Hepatocyte (in vitro differentiated cells): Measurements from ENCODE around the gene CUX1. TPM values are rescaled to one million over a fixed set of nuclear protein-coding genes. Genes with fewer than 3 reads are reported as not detected.
"Not testable (repeated sequence)": the region's sequence is repeated elsewhere in the genome, so short reads cannot be mapped to it uniquely, and the experiment has no call there.

Experiments
- DNase-seq: peaks from one replicate; pipeline ENCODE4 v3.0.0-alpha.2; 2016; ENCODE audit warnings: low spot score
- H2AFZ ChIP-seq: fragments of 200-600 bp; sonication (generic); 2 replicates; pipeline ENCODE4 v1.6.0; 2016; ENCODE audit warnings: antibody characterized with exemption, mild to moderate bottlenecking
- H3K27ac ChIP-seq: fragments of 200-600 bp; sonication (generic); 2 replicates; pipeline ENCODE4 v1.5.1; 2016; ENCODE audit warnings: mild to moderate bottlenecking
- H3K27me3 ChIP-seq: fragments of 200-600 bp; sonication (generic); 2 replicates; pipeline ENCODE4 v1.6.1; 2016
- H3K36me3 ChIP-seq: fragments of 200-600 bp; sonication (generic); replicated peaks from 2 replicates; pipeline ENCODE4 v1.5.1; 2016; ENCODE audit warnings: low read depth; ENCODE audit not compliant: insufficient read depth
- H3K4me1 ChIP-seq: fragments of 200-600 bp; sonication (generic); 2 replicates; pipeline ENCODE4 v1.5.1; 2016; ENCODE audit warnings: mild to moderate bottlenecking, moderate library complexity; ENCODE audit not compliant: insufficient read depth
- H3K4me2 ChIP-seq: fragments of 200-600 bp; sonication (generic); 2 replicates; pipeline ENCODE4 v1.6.0; 2016
- H3K4me3 ChIP-seq: fragments of 200-600 bp; sonication (generic); 2 replicates; pipeline ENCODE4 v1.5.1; 2016; ENCODE audit warnings: mild to moderate bottlenecking
- H3K79me2 ChIP-seq: fragments of 200-600 bp; sonication (generic); 2 replicates; pipeline ENCODE4 v1.6.0; 2017; ENCODE audit warnings: mild to moderate bottlenecking
- H3K9me2 ChIP-seq: fragments of 200-600 bp; sonication (generic); replicated peaks from 2 replicates; pipeline ENCODE4 v1.6.0; 2017; ENCODE audit warnings: mild to moderate bottlenecking; ENCODE audit not compliant: insufficient read depth
- H3K9me3 ChIP-seq: fragments of 200-600 bp; sonication (generic); 2 replicates; pipeline ENCODE4 v1.5.1; 2016; ENCODE audit warnings: low read depth, mild to moderate bottlenecking
- H4K20me1 ChIP-seq: fragments of 200-600 bp; sonication (generic); 2 replicates; pipeline ENCODE4 v1.6.0; 2016; ENCODE audit warnings: mild to moderate bottlenecking; ENCODE audit not compliant: insufficient read depth, poor library complexity, severe bottlenecking
- CTCF ChIP-seq: fragments of 200-600 bp; sonication (generic); IDR thresholded peaks from 2 replicates; pipeline ENCODE4 v1.5.1; 2016; ENCODE audit warnings: antibody characterized with exemption, mild to moderate bottlenecking; ENCODE audit not compliant: poor library complexity
- EZH2 ChIP-seq: fragments of 200-600 bp; sonication (generic); IDR thresholded peaks from 2 replicates; pipeline ENCODE4 v1.6.1; 2016; ENCODE audit warnings: antibody characterized with exemption, mild to moderate bottlenecking, borderline replicate concordance
- EZH2phosphoT487 ChIP-seq: fragments of 200-600 bp; sonication (generic); IDR thresholded peaks from one replicate; pipeline ENCODE4 v1.6.1; 2018; ENCODE audit warnings: antibody characterized with exemption, mild to moderate bottlenecking, low read depth, moderate library complexity; ENCODE audit not compliant: unreplicated experiment, severe bottlenecking
- WGBS: methylation state at CpG from one replicate; pipeline ENCODE4 v1.1.6; 2016; ENCODE audit warnings: low lambda C conversion rate; ENCODE audit errors: missing lambda C conversion rate; 5-methylcytosine and 5-hydroxymethylcytosine counted together
- polyA plus RNA-seq: library from polyadenylated mRNA; unstranded; fragments of >200 nt; fragmentation: Nextera tagmentation; extraction: Ambion mirVana; gene quantifications from 2 replicates; pipeline ENCODE4 v1.2.1, GENCODE V29; 2016
- total RNA-seq: library from RNA; depleted of rRNA; stranded (reverse); fragments of >200 nt; gene quantifications from 2 replicates; pipeline ENCODE4 v1.2.3, GENCODE V29; 2014

The CUX1 gene
- total and polyA plus RNA-seq, 2 experiments from 2014 or later, result 60.1 to 76.8 TPM

GRCh38 chr7:101846800-101847538 lies 29.5 kb downstream of the CUX1 start:
- Histone ChIP-seq H3K27ac (no peak overlapping the region), H3K36me3 (no peaks in the 10 kb centered on the region), H2AFZ (no peak overlapping the region), H3K4me2 (no peak overlapping the region), H3K79me2 (peaks cover 100% of the 10 kb centered on the region), H3K4me3 (no peak overlapping the region), H4K20me1 (peaks cover 12% of the 10 kb centered on the region), H3K4me1 (no peaks in the 10 kb centered on the region), H3K9me3 (no peaks in the 10 kb centered on the region), H3K9me2 (no peaks in the 10 kb centered on the region), H3K27me3 (no peaks in the 10 kb centered on the region)
- DNase-seq, result no peak
- WGBS, result over 99% methylated on average over 11 of the region's 11 CpGs
- TF ChIP-seq EZH2 (no peak), EZH2phosphoT487 (no peak), CTCF (no peak)

- Histone ChIP-seq H2AFZ (no peak overlapping the region), H3K4me3 (no peak overlapping the region), H3K4me1 (no peaks in the 10 kb centered on the region), H4K20me1 (peaks cover 25% of the 10 kb centered on the region), H3K36me3 (no peaks in the 10 kb centered on the region), H3K79me2 (peaks cover 100% of the 10 kb centered on the region), H3K27ac (no peak overlapping the region), H3K4me2 (no peak overlapping the region), H3K9me3 (no peaks in the 10 kb centered on the region), H3K9me2 (no peaks in the 10 kb centered on the region), H3K27me3 (no peaks in the 10 kb centered on the region)
- 95% methylated on average over 8 of the region's 8 CpGs for WGBS
- no peak for TF ChIP-seq EZH2
- no peak for TF ChIP-seq EZH2phosphoT487
- DNase-seq, result no peak
These were observed 31.0 kb downstream of the CUX1 start for GRCh38 chr7:101848208-101848951.

- H3K4me1 ChIP-seq, H3K4me2 ChIP-seq, DNase-seq, H3K27me3 ChIP-seq, H3K27ac ChIP-seq, H3K36me3 ChIP-seq, H2AFZ ChIP-seq, H3K9me2 ChIP-seq, H3K4me3 ChIP-seq, H3K9me3 ChIP-seq: not testable (repeated sequence)
- H3K79me2 ChIP-seq, result peaks cover 100% of the 10 kb centered on the region
- H4K20me1 ChIP-seq, result peaks cover 34% of the 10 kb centered on the region
- 98% methylated on average over 2 of the region's 2 CpGs for WGBS
These were observed 31.9 kb downstream of the CUX1 start for GRCh38 chr7:101849314-101849713.

GRCh38 chr7:101852364-101852763 lies 34.9 kb downstream of the CUX1 start:
- not testable (repeated sequence) for H3K36me3 ChIP-seq, DNase-seq, H3K27ac ChIP-seq, H3K9me3 ChIP-seq, H2AFZ ChIP-seq, H3K9me2 ChIP-seq, H3K27me3 ChIP-seq, H3K4me1 ChIP-seq, H3K4me2 ChIP-seq, H3K4me3 ChIP-seq
- H4K20me1 ChIP-seq, result peaks cover 57% of the 10 kb centered on the region
- 94% methylated on average over 5 of the region's 5 CpGs for WGBS
- peaks cover 100% of the 10 kb centered on the region for H3K79me2 ChIP-seq

GRCh38 chr7:101853684-101854083 lies 36.3 kb downstream of the CUX1 start:
- H3K27me3 ChIP-seq, result no peaks in the 10 kb centered on the region
- peaks cover 70% of the 10 kb centered on the region for H4K20me1 ChIP-seq
- 96% methylated on average over 7 of the region's 7 CpGs for WGBS
- H3K4me2 ChIP-seq, result no peak overlapping the region
- no peak overlapping the region for H2AFZ ChIP-seq
- H3K27ac ChIP-seq, result no peak overlapping the region
- TF ChIP-seq CTCF, result no peak
- TF ChIP-seq EZH2, result no peak
- no peak for TF ChIP-seq EZH2phosphoT487
- H3K36me3 ChIP-seq, result no peaks in the 10 kb centered on the region
- H3K79me2 ChIP-seq, result peaks cover 100% of the 10 kb centered on the region
- no peak for DNase-seq
- H3K9me3 ChIP-seq, result no peaks in the 10 kb centered on the region
- no peak overlapping the region for H3K4me3 ChIP-seq
- no peaks in the 10 kb centered on the region for H3K9me2 ChIP-seq
- peaks cover 12% of the 10 kb centered on the region for H3K4me1 ChIP-seq
